Uterus (tissue), 2 donors: ENCODE measurements around the gene TGFBR1.

Experiments
- CTCF ChIP-seq, 4 experiments: fragments of 200-600 bp in 2 of 4; fragments of 450-650 bp in 2 of 4; sonication (generic) in 2 of 4; IDR thresholded peaks; one replicate each; pipeline ENCODE4 v1.5.1; 2016 to 2019; ENCODE audit warnings: antibody characterized with exemption in 4 of 4, mild to moderate bottlenecking in 2 of 4, moderate library complexity in 1 of 4
- POLR2A ChIP-seq, 2 donors: fragments of 450-650 bp; IDR thresholded peaks; one replicate each; pipeline ENCODE4 v1.6.1; 2016; ENCODE audit warnings: antibody characterized with exemption in 2 of 2, mild to moderate bottlenecking in 1 of 2, moderate library complexity in 1 of 2

DNA sequence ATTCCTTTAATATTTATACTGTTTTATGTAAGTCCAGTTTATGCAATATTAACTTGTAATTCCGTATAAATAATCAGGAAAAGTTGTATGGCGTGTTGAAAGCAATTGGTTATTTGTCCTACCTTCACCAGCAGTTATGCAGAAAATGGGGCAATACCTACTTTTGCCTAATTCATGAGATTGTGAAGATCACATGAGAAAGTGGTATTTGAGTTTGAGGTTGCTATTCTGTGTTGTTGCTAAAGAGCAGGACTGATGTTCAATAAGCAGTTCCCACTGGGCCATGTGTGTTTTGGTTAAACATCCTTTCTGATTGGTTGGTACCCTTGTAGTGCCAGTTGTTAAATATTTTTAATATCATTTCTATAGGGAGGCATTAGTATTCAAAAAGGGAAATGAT lies 3.2 kb downstream of the TGFBR1 start:
- no peak for TF ChIP-seq POLR2A (IDR thresholded peaks at IDR 0.05)
- TF ChIP-seq CTCF (IDR thresholded peaks at IDR 0.05): no peak
